Epithelial cell of proximal tubule (primary cell): ENCODE measurements around the gene ATP11C. TPM values are rescaled to one million over a fixed set of nuclear protein-coding genes. Genes with fewer than 3 reads are reported as not detected.

Experiments
- DNase-seq: peaks from one replicate; pipeline ENCODE4 v3.0.0-alpha.2; 2011; ENCODE audit warnings: low read depth
- H3K4me3 ChIP-seq: 2 replicates; pipeline ENCODE4 v1.5.1; 2011; ENCODE audit warnings: low read depth, mild to moderate bottlenecking, low read length
- CTCF ChIP-seq: conservative IDR thresholded peaks from 2 replicates; pipeline ENCODE4 v1.5.1; 2012; ENCODE audit warnings: low read depth, mild to moderate bottlenecking, low read length
- total RNA-seq: library from RNA; depleted of rRNA; stranded (reverse); fragments of >200 nt; gene quantifications from 2 replicates; pipeline ENCODE4 v1.2.3, GENCODE V29; 2015

The ATP11C gene
- total RNA-seq, result 19.2 and 19.4 TPM in 2 replicates

DNA sequence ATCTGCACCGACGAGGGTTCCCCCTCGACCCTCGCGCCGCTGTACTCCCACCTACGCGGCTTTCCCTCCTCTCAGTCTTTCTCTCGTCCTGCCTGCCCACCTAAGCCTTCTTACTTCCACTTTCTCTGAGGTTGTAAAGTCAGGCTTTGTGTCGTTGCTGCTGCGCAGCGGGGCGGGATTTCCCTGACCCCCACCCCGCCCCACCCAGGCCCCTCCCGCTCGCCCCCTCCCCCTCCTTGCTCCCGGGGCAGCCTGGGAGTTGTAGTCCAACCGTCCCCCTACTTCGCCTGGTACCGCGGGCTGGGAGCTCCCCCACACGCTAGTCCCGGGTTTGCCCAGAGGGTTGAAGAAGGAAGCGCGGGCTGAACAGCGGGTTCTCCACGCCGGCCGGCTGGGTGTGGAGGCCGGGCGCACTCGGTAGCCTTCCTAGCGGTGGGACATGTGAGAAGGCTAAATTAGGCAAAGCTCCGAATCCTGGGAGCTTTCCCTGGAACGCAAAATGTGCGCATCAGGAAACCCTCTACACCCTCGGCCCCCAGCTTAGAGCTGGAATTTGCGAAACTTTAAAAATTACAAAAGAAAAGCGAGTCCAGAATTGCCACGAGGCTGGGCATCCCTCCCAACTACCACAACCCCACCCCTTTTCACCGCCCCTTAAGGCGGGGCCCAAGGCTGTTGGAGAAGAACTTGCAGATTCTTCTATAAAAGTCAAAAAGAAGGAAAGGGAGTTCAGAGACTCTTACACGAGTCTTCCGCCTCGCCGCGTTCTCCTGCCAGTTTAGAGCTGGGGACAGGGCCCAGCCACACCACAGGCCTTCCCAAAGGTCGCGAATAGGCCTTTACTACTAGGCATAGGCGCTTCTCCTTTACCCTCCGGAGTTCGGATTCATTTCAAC is at the start of gene ATP11C:
Gene ATP11C, minus strand, starts transcription at position 153 of the 896 bp plus-strand sequence. CDS start 1,011 bp downstream, outside the sequence.
- no peak for DNase-seq
- TF ChIP-seq CTCF, result no peak
- peak within 1 kb of the TSS; percentile 71 for H3K4me3 ChIP-seq

- peak; percentile 69 for DNase-seq
- H3K4me3 ChIP-seq, result no peak overlapping the region
- TF ChIP-seq CTCF, result no peak
Measured at GRCh38 chrX:139974471-139974870, 41.6 kb upstream of the ATP11C start.

- no peak overlapping the region for H3K4me3 ChIP-seq
- no peak for DNase-seq
- TF ChIP-seq CTCF, result no peak
Measured at GRCh38 chrX:139972629-139973624, 40.1 kb upstream of the ATP11C start.

GRCh38 chrX:139972113-139972512 is 39.3 kb upstream of the ATP11C start:
- DNase-seq, result no peak
- no peak for TF ChIP-seq CTCF
- H3K4me3 ChIP-seq, result no peak overlapping the region

GRCh38 chrX:139971394-139971749 is 38.5 kb upstream of the ATP11C start:
- no peak for DNase-seq
- H3K4me3 ChIP-seq, result peak overlapping the region; percentile 33
- no peak for TF ChIP-seq CTCF

GRCh38 chrX:139969286-139969685 is 36.4 kb upstream of the ATP11C start:
- TF ChIP-seq CTCF, result no peak
- no peak overlapping the region for H3K4me3 ChIP-seq
- DNase-seq, result no peak
